Endometrium (tissue), 2 donors: ENCODE measurements around the gene ADK.
"Not testable (repeated sequence)": the region's sequence is repeated elsewhere in the genome, so short reads cannot be mapped to it uniquely, and the experiment has no call there.

Source experiments
- FAIRE-seq: peaks from 2 replicates; lab custom pipeline; 2012; peaks lifted over from hg19 to GRCh38; lab: Jason Lieb, UNC
- donor health status: control.
- donor health status: control.

ADK gene

DNA sequence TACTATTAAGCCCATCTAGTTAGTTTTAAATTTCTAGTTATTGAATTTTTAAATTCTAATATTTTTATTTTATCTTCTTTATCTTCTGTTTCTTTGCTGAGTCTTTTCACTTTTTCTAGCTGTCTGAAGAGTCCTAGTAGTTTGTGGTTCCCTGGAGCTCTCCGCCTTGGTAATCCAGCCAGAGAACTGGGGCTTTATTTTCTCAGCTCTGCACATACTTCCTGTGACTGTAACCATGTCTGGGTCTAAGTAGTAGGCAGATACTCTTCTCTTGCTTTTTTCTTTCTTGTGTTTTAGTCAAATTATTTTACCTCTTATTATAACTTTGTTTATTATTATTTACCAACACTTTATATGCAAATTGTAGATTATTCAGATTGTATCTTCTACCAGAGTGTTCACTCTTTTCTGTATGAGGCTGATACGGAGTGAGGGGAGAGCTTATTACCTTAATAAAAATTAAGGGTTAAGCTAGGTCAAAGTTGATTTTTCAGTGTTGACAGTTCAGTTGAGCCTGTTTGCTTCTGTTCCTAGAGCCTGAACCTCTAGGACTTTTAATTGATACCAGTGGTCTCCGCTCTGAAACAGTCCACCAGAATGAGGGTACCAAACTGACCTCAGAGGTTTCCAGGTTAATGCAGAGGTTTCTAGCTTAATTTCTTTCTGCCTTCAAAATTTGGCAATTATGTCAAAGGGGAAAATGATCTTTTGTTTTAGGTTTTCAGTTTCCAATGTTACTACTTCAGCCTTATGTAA, 155.4 kb downstream of the ADK start:
- no peak for FAIRE-seq

DNA sequence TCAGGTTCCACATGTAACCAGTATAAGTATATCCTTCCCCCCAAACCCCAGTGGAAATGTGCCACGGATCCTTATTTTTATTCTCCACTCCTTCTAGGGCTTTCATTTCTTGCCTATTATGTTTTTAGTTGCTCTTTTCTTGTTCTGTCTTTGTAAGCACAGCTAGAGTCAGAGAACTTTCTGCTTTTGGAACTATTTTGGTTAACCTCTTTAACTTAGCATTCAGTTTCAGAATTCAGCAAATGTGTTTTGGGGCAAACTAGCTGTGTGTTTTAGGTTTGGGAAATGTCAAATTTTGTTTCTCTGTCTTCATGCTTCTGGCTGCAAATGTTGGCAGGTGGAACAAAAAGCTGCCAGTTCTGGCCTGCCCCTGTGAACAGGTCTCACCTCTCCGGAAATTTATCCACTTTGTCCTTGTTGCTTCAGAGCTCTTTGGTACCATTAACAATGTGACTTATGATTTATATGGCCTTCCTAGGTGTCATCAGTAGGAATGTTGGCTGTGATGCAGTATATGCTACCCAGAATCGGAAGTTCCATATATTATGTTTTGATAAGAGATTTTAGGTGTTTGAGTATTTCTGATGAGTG, 156.1 kb downstream of the ADK start:
- FAIRE-seq: no peak

DNA sequence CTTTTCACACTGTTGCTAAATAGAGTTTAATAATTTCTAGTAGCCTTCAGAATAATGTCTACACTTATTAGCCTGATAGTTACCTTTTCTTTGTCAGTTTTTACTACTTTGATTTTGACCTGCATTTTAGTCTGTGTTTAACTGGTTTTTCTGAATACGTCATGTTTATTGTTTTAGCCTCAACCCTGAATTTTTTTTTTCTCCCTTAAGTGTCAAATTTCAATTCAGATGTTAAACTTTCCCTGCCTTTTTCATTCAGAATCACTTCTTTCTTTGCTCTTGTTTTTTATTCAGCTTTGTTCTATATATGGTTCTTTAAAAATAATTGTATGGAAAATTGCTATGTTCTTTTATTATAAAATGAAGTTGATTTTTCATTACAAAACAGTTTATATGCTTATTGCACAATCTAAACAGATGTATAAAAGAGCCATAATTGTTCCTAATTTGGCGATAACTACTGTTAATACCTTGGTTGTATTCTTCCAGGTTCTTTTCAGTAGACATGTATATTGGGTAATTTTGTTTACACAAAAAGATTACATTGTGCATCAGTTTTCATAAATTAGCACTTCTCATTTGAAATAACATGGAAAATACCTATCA, 159.7 kb downstream of the ADK start:
- peak; percentile 76 for FAIRE-seq

DNA sequence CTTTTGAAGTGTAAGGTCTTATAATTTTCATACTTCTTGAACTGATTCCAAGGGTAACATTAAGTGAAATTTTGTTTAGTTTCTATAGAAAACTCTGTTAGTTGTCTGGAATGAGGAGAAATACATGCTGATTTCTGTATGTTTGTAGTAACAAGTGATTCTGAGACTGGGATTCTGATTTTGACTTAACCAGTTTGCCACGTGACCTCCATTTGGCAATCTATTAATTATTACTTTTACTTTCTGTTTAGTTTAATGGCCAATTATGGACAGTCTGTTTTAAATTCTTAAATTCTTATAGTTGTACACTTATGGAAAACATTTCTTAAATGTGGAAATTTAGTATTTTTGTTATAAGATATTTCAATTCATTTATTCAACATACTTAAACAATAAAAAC, 163.1 kb downstream of the ADK start:
- peak; percentile 83 for FAIRE-seq

DNA sequence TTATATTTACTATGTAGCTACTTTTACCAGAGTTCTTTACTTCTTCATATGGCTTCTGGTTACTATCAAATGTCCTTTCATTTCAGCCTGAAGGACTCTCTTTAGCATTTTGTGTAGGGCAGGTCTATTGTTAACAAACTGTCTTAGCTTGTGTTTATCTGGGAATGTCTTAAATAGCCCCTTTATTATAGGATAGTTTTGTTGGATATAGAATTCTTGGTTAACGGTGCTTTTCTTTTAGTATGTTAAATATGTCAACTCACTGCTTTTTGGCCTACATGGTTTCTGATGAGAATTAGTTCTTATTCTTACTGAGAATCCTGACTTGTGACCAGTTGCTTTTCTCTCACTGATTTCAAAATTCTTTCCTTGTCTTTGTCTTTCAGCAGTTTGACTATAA, 169.0 kb downstream of the ADK start:
- no peak for FAIRE-seq

DNA sequence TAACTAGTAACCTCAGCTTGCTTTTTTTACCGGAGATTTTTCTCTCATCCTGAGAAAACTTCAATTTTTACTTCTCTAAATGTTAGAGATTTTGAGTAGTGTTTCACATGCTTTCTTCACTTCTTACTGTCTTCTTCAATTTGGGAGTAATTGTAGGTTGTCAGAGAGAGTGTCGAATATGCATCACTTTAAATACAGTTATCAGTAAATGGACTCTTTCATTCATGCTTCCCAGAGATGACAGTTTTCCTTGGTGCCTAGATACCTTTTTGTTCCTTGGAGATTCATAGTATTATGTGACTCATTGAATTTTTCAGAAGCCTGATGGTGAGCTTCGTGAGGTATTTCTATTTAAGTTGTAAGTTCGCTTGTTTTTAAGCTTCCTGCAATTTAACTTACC, 169.7 kb downstream of the ADK start:
- FAIRE-seq: no peak

DNA sequence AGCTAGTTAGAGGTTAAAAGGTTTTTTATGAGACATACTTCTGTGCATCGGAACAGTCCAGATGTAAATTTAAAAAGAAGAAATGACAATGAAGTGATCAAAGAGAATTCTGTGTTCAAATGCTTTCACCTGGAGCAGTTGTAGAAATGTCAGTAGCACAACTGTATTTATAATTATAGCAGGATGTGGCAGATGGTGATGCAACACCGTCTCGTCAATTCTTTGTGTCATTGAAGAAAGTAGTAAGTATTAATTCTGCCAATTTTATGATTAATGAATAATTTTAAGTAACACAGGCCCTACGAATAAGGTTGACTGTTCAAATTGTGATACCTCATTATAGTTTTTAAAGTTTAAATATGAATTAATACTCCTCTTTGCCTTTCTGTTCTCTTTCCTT, 171.1 kb downstream of the ADK start:
- FAIRE-seq: no peak

DNA sequence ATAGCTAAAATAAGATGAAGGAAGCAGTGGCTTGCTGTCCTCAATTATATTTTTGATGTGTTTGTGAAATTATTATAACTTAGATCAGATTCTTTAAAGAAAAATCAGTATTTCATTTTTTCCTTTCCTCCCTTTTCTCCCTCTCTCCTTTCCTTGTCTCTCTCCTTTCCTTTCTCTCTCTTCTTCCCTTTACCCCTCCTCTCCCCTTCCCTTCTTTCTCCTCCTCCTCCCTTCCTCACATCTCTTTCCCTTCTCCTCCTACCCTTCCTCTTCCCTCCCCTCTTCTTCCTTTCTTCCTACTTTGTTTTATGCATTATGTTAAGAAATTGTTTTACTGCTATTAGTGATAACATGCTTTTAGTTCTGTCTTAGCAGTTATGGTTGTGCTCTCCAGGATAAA, 171.5 kb downstream of the ADK start:
- no peak for FAIRE-seq

DNA sequence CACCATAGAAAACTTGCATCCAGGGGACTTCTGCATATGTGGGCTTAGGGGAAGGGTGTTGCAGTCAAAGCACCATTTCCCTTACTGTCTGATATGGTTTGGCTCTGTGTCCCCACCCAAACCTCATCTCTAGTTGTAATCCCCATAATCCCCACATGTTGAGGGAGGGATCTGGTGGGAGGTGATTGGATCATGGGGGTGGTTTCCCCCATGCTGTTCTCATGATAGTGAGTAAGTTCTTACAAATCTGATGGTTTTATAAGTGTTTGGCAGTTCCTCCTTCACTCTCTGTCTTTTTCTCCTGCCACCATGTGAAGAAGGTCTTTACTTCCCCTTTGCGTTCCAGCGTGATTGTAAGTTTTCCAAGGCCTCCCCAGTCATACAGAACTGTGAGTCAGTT, 177.4 kb downstream of the ADK start:
- no peak for FAIRE-seq

DNA sequence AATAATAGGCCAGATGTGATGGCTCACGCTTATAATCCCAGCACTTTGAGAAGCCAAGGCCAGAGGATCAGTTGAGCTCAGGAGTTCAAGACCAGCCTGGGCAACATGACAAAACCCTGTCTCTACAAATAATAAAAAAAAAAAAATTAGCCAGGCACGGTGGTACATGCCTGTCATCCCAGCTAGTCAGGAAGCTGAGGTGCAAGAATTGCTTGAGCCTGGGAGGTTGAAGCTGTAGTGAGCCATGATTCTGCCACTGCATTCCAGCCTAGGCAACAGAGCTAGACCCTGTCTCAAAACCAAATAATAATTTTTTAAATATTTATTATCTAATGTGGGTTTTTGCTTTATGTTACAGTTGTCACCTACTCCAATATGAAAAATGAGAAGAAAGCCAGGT, 178.9 kb downstream of the ADK start:
- FAIRE-seq: no peak

DNA sequence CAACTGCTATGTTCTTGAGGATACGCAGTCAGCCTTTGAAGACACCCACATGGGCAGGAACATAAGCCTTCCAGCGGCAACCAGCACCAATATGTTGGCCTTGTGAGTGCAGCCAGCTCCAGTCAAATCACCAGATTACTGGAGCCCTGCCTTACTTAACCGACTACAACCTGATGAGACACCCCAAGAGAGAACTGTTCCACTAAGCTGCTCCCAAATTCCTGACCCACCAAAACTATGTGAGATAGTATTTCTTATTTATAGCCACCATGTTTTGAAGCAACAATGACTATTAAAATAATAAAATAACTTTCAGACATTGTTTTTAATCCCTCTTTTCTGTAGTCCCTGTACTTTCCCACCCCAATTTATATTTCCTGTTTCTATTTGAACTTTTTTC, 179.6 kb downstream of the ADK start:
- FAIRE-seq: no peak

DNA sequence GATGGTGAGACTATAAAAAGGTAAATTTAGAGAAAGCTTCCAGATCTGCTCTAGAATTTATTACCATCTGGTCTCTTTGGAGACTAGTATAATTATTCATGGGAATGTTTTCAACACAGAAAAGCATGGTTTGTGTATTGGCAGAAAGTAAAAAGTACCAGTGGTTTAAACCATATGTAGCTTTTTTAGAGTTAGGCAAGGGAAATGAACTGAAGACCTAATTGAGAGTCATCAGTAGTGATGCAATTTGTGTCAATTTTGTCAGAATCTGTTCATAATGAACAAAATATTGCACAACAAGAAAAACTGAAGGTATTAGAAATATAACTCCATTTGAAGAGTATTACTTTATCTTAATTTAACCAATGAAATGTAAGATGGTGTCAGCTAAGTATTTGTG, 181.4 kb downstream of the ADK start:
- no peak for FAIRE-seq

DNA sequence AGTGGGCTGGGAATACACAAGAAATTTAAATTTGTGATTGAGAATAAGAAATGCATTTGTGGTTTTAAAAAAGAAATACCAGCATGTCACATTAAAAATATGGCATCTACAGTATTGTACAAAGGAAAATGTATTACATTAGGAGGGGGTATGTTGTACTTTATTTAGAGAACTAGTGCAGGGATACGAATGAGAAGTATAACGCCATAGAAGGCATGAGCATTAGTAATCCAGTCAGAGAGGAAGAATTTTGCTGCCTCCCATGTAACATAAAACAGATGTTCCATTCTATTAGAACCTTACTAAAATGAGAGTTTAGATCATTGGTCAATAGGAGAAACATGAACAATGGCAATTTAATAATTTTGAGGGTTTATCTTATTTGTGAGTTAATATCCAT, 182.2 kb downstream of the ADK start:
- FAIRE-seq: no peak

DNA sequence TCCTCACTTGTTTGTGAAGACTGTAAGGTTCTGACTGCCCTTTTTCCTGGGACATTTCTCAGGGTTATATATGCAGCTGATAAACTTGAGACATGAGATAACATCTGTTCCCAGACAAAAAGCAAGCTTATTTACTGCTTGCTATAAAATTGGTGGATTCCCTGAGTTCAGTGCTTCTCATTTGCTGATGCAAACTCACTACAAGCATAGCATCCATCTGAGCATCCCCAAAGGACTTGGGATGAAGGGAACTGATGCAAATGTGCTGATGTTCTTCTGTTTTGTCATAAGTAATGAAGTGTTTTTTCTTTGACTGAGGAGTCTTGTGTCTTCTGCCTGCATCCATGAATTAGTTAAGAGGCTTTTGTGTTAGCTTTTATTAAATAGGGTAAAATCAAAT, 183.2 kb downstream of the ADK start:
- no peak for FAIRE-seq

DNA sequence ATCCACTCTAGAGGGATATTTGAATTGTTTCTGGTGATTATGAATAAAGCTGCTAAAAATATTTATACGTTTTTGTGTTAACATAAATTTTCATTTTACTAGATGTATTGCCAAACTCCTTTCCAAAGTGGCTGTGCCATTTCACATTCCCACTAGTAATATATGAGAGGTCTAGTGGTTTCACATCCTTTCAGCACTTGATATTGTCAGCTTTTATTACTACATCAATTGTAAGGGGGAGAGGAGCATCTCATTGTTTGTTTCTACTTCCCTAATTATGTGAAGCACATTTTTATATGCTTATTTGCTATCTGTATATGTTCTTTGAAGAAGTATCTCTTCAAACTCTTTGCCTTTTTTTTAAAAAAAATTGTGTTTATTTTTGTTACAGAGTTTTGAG, 184.5 kb downstream of the ADK start:
- FAIRE-seq: peak; percentile 79

DNA sequence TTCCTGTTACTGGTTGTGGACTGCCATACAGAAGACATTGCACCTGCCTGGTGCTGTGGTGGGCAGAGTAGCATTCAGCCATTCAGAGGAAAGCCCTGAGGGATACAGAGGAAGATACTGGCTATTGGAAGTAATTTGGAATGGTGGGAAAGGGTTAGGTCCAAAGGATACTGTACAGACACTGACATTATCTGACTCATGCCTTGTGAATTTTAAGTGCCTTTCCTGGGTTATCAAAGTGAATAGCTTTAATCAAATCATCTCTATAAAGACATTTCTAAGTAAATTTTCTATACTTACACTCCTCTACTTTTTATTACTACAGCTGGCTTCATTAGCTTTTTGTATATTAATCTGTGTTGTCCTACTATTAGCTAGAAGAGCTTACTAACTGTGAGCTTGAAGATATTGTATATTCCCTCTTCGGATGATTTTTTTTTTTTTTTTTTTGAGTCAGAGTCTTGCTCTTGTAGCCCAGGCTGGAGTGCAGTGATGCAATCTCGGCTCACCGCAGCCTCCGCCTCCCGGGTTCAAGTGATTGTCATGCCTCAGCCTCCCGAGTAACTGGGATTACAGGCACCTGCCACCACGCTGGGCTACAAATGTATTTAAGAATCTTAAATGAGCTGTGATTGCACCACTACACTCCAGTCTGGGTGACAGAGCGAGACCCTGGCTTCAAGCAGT, 186.5 kb downstream of the ADK start:
- FAIRE-seq: no peak

DNA sequence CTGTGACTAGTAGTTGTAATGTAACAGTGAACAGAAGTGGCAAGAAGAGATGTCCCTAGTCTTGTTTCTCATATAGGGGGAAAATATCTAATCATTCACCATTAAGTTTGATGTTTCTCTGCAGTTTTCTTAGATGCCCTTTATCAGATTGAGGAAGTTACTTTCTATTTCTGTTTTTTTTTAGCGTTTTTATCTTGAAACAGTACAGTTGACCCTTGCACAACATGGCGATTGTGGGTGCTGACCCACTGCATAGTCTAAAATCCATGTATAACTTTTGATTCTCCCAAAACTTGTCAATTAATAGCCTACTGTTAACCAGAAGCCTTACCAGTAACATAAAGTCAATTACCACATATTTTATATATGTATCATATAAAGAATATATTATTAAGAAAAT, 192.0 kb downstream of the ADK start:
- no peak for FAIRE-seq

DNA sequence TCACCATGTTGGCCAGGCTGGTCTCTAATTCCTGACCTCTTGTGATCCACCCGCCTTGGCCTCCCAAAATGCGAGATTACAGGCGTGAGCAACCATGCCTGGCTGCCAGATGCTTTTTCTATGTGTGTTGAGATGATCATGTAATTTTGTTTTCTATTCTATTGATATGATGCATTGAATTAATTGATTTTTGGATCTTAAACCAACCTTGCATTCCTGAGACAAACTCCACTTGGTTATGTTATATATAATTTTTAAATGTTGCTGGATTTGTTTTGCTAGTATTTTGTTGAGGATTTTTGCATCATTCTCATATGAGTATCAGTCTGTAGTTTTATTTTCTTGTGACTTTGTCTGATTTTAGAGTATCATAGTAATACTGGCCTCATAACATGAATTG, 192.8 kb downstream of the ADK start:
- FAIRE-seq: no peak

DNA sequence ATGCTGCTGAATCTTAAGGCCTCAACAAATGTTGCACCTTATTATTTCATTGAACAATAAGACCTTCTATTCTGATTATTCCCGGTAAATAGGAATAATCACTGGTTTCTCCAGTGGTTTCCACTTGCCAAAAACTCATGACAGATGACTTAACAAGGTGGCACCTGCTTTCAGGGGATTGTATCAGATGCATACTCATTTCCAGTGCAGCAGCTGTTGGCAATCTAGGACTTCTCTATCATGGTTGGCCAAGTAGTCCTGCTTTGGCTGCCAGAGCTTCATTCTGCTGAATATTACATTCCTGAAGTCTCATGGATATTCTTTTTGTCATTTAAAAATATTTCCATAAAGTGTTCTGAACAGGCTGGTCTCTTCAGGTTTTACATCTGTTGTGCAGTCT, 193.3 kb downstream of the ADK start:
- no peak for FAIRE-seq

DNA sequence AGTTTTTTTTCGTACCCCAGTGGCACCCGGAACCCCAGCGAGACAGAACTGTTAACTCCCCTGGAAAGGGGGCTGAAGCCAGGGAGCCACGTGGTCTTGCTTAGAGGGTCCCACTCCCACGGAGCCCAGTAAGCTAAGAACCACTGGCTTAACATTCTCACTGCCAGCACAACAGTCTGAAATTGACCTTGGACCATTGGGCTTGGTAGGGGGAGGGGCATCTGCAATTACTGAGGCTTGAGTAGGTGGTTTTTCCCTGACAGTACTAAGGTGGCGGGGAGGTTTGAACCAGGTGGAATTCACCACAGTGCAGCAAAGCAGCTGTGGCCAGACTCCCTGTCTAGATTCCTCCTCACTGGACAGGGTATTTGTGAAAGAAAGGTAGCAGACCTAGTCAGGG, 196.5 kb downstream of the ADK start:
- no peak for FAIRE-seq

DNA sequence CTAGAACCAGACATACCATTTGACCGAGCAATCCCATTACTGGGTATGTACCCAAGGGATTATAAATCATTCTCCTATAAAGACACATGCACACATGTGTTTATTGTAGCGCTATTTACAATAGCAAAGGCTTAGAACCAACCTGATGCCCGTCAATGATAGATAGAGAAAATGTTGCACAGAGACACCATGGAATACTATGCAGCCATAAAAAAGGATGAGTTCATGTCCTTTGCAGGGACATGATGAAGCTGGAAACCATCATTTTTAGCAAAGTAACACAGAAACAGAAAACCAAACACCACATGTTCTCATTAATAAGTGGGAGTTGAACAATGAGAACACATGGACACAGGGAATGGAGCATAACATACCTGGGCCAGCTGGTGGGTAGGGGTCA, 202.0 kb downstream of the ADK start:
- not testable (repeated sequence) for FAIRE-seq

DNA sequence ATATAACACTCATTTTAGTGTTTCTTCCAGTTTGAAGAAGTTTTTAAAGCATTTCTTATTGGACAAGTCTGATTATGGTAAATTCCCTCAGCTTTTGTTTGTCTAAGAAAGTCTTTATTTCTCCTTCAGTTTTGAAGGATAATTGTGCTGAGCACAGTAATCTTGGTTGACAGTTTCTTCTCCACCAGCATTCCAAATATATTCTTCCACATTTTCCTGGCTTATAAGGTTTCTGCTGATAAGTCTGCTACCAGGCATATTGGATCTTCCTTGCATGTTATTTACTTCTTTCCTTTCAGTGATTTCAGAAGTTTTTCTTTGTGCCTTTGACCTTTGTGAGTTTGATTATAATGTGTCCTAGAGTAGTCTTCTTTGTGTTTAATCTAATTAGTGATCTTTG, 210.7 kb downstream of the ADK start:
- no peak for FAIRE-seq

DNA sequence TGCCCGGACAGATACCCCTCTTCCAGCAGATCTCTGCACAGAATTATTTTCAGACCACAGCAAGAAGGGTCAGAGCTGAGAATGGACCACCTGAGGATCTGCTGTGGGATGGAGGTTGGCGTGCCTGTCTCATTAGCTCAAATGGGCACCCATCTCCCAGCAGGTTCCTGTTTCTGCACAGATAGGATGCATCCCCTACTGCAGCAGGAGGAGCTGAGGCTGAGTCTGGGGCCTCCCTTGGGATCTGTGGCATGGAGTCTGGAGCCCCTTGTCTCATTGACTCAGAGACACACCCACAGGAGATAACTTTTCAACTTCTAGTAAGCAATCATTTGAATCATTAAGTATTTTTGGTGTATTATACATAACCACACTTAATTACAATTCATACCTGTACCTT, 212.7 kb downstream of the ADK start:
- no peak for FAIRE-seq
